Loucy (cell line): ENCODE measurements around the gene TMEM86A.

Source experiments
- H2AFZ ChIP-seq: fragments of 200-600 bp; sonication (generic); 2 replicates; pipeline ENCODE4 v1.6.0; 2016; ENCODE audit warnings: antibody characterized with exemption, mild to moderate bottlenecking, low read length, moderate library complexity
- H3F3A ChIP-seq: fragments of 200-600 bp; 2 replicates; pipeline ENCODE4 v1.6.0; 2016; ENCODE audit warnings: antibody characterized with exemption, low read depth, mild to moderate bottlenecking
- H3K27me3 ChIP-seq: fragments of 200-600 bp; sonication (generic); 2 replicates; pipeline ENCODE4 v1.6.1; 2014; ENCODE audit warnings: low read length, mild to moderate bottlenecking; ENCODE audit not compliant: insufficient read depth, poor library complexity, severe bottlenecking
- H3K36me3 ChIP-seq: fragments of 200-600 bp; sonication (generic); 2 replicates; pipeline ENCODE4 v1.6.1; 2016; ENCODE audit warnings: low read length; ENCODE audit not compliant: insufficient read depth
- H3K4me1 ChIP-seq: fragments of 200-600 bp; sonication (generic); 2 replicates; pipeline ENCODE4 v1.5.1; 2014; ENCODE audit warnings: low read length, mild to moderate bottlenecking; ENCODE audit not compliant: insufficient read depth, poor library complexity, severe bottlenecking
- H3K4me2 ChIP-seq: fragments of 200-600 bp; sonication (generic); 2 replicates; pipeline ENCODE4 v1.6.0; 2014; ENCODE audit warnings: antibody characterized with exemption, low read length, low read depth, mild to moderate bottlenecking; ENCODE audit not compliant: poor library complexity, severe bottlenecking
- H3K4me3 ChIP-seq: fragments of 200-600 bp; sonication (generic); 2 replicates; pipeline ENCODE4 v1.5.1; 2014; ENCODE audit warnings: low read length, mild to moderate bottlenecking, mixed read lengths; ENCODE audit not compliant: poor library complexity, severe bottlenecking
- H3K79me2 ChIP-seq: fragments of 200-600 bp; sonication (generic); 2 replicates; pipeline ENCODE4 v1.6.1; 2014; ENCODE audit warnings: low read length; ENCODE audit not compliant: insufficient read depth
- H3K9ac ChIP-seq: fragments of 200-600 bp; sonication (generic); 2 replicates; pipeline ENCODE4 v1.6.0; 2014; ENCODE audit warnings: mild to moderate bottlenecking, low read depth, low read length, moderate library complexity; ENCODE audit not compliant: poor library complexity, severe bottlenecking
- H3K9me2 ChIP-seq: fragments of 200-600 bp; sonication (generic); replicated peaks from 2 replicates; pipeline ENCODE4 v1.6.1; 2016; ENCODE audit warnings: low read depth, low read length, mixed read lengths
- H3K9me3 ChIP-seq: fragments of 200-600 bp; sonication (generic); 2 replicates; pipeline ENCODE4 v1.6.1; 2014; ENCODE audit warnings: mild to moderate bottlenecking, antibody characterized with exemption, low read length, low read depth; ENCODE audit not compliant: insufficient read depth
- H4K20me1 ChIP-seq: fragments of 200-600 bp; sonication (generic); 2 replicates; pipeline ENCODE4 v1.6.0; 2014; ENCODE audit warnings: antibody characterized with exemption, low read length, mild to moderate bottlenecking; ENCODE audit not compliant: insufficient read depth, poor library complexity, severe bottlenecking
- CTCF ChIP-seq: fragments of 200-600 bp; sonication (generic); conservative IDR thresholded peaks from 2 replicates; pipeline ENCODE4 v1.5.1; 2014; ENCODE audit warnings: mild to moderate bottlenecking, antibody characterized with exemption, low read length
- EZH2phosphoT487 ChIP-seq: fragments of 200-600 bp; IDR thresholded peaks from 2 replicates; pipeline ENCODE4 v1.6.1; 2018; ENCODE audit warnings: antibody characterized with exemption, mild to moderate bottlenecking, moderate library complexity, borderline replicate concordance

TMEM86A gene

GRCh38 chr11:18700872-18701271 lies 2.3 kb downstream of the TMEM86A start:
- Histone ChIP-seq H3K4me2 (no peak overlapping the region), H3K4me1 (peaks cover 5% of the 10 kb centered on the region), H3K9ac (no peak overlapping the region), H2AFZ (no peak overlapping the region), H3K9me2 (no peaks in the 10 kb centered on the region), H3F3A (no peaks in the 10 kb centered on the region), H3K27me3 (peaks cover 36% of the 10 kb centered on the region), H3K9me3 (no peaks in the 10 kb centered on the region), H3K4me3 (no peak overlapping the region), H4K20me1 (no peaks in the 10 kb centered on the region), H3K79me2 (no peaks in the 10 kb centered on the region), H3K36me3 (no peaks in the 10 kb centered on the region)
- TF ChIP-seq CTCF (no peak), EZH2phosphoT487 (no peak)

- Histone ChIP-seq H3K9me3 (no peaks in the 10 kb centered on the region), H3F3A (no peaks in the 10 kb centered on the region), H3K27me3 (peaks cover 36% of the 10 kb centered on the region), H4K20me1 (no peaks in the 10 kb centered on the region), H3K4me2 (no peak overlapping the region), H3K9me2 (no peaks in the 10 kb centered on the region), H3K4me3 (no peak overlapping the region), H2AFZ (no peak overlapping the region), H3K79me2 (no peaks in the 10 kb centered on the region), H3K36me3 (no peaks in the 10 kb centered on the region), H3K4me1 (peaks cover 5% of the 10 kb centered on the region), H3K9ac (no peak overlapping the region)
- TF ChIP-seq CTCF (no peak), EZH2phosphoT487 (no peak)
Measured at GRCh38 chr11:18701614-18702216, 3.1 kb downstream of the TMEM86A start.

- no peaks in the 10 kb centered on the region for H3K79me2 ChIP-seq
- H2AFZ ChIP-seq: no peak overlapping the region
- TF ChIP-seq EZH2phosphoT487 (no peak), CTCF (no peak)
- no peak overlapping the region for H3K4me2 ChIP-seq
- H3K9me2 ChIP-seq: no peaks in the 10 kb centered on the region
- peaks cover 5% of the 10 kb centered on the region for H3K4me1 ChIP-seq
- H3K9me3 ChIP-seq: no peaks in the 10 kb centered on the region
- H3K27me3 ChIP-seq: peaks cover 44% of the 10 kb centered on the region
- no peaks in the 10 kb centered on the region for H3F3A ChIP-seq
- H3K4me3 ChIP-seq: no peak overlapping the region
- no peaks in the 10 kb centered on the region for H4K20me1 ChIP-seq
- H3K9ac ChIP-seq: no peak overlapping the region
- H3K36me3 ChIP-seq: no peaks in the 10 kb centered on the region
Measured at GRCh38 chr11:18703001-18703763, 4.6 kb downstream of the TMEM86A start.
